ENCODE measurements around the gene CMTR1.
A peak's percentile ranks its signal among the peaks of the same experiment; 100 is the strongest.

CMTR1 gene

GRCh38 chr6:37429352-37429750 lies 3.7 kb upstream of the CMTR1 start:
- CTCF ChIA-PET, result no interaction called here
- no peak for TF ChIP-seq CTCF (IDR thresholded peaks at IDR 0.05; ENCODE audit: insufficient read depth, low read length, missing control alignments)
- DNase-seq (ENCODE audit: low read depth, low spot score), result no peak
- POLR2A ChIA-PET, result no interaction called here
- H3K4me3 ChIP-seq (ENCODE audit: low read depth, low read length), result no peak overlapping the region

- H3K4me3 ChIP-seq (ENCODE audit: low read depth, low read length), result peak overlapping the region; percentile 75
- POLR2A ChIA-PET, result interaction anchor here (1.1 to 1.4 kb wide), 3 partner anchors 24 to 115 kb away, joined by 3 to 5 read pairs (median 3); no protein-coding TSS in a partner anchor
- TF ChIP-seq CTCF (IDR thresholded peaks at IDR 0.05; ENCODE audit: insufficient read depth, low read length, missing control alignments), result no peak
- DNase-seq (ENCODE audit: low read depth, low spot score), result no peak
- CTCF ChIA-PET, result no interaction called here
Observed at GRCh38 chr6:37432590-37432915, 468 bp upstream of the CMTR1 start.

GRCh38 chr6:37433657-37434271 lies 743 bp downstream of the CMTR1 start:
- H3K4me3 ChIP-seq (ENCODE audit: low read depth, low read length), result peak overlapping the region; percentile 75
- POLR2A ChIA-PET, result interaction anchor here (0.5 to 1.4 kb wide), 4 partner anchors 23 to 1271 kb away, joined by 3 to 5 read pairs (median 3); no protein-coding TSS in a partner anchor
- no peak for DNase-seq (ENCODE audit: low read depth, low spot score)
- CTCF ChIA-PET, result interaction anchor here (1.1 kb wide), 1 partner anchor 26 kb away, joined by 3 read pairs; no protein-coding TSS in a partner anchor
- no peak for TF ChIP-seq CTCF (IDR thresholded peaks at IDR 0.05; ENCODE audit: insufficient read depth, low read length, missing control alignments)

- POLR2A ChIA-PET, result no interaction called here
- TF ChIP-seq CTCF (IDR thresholded peaks at IDR 0.05; ENCODE audit: insufficient read depth, low read length, missing control alignments), result no peak
- CTCF ChIA-PET, result interaction anchor here (1.1 kb wide), 1 partner anchor 46 kb away, joined by 3 read pairs; no protein-coding TSS in a partner anchor
- H3K4me3 ChIP-seq (ENCODE audit: low read depth, low read length), result no peak overlapping the region
- no peak for DNase-seq (ENCODE audit: low read depth, low spot score)
Observed at GRCh38 chr6:37435373-37435772, 2.4 kb downstream of the CMTR1 start.

- ChIA-PET CTCF (interaction anchor here (0.7 to 1.5 kb wide), 3 partner anchors 45 to 270 kb away, joined by 3 read pairs; no protein-coding TSS in a partner anchor), POLR2A (no interaction called here)
- TF ChIP-seq CTCF (IDR thresholded peaks at IDR 0.05; ENCODE audit: insufficient read depth, low read length, missing control alignments), result no peak
- no peak overlapping the region for H3K4me3 ChIP-seq (ENCODE audit: low read depth, low read length)
- DNase-seq (ENCODE audit: low read depth, low spot score), result no peak
Observed at GRCh38 chr6:37435816-37436215, 2.8 kb downstream of the CMTR1 start.

GRCh38 chr6:37438930-37439329 lies 5.9 kb downstream of the CMTR1 start:
- ChIA-PET POLR2A (no interaction called here), CTCF (interaction anchor here (1.2 to 1.7 kb wide), 2 partner anchors 10 to 138 kb away, joined by 3 to 4 read pairs; no protein-coding TSS in a partner anchor)
- no peak overlapping the region for H3K4me3 ChIP-seq (ENCODE audit: low read depth, low read length)
- TF ChIP-seq CTCF (IDR thresholded peaks at IDR 0.05; ENCODE audit: insufficient read depth, low read length, missing control alignments), result no peak
- no peak for DNase-seq (ENCODE audit: low read depth, low spot score)
